GM18870 (cell line): ENCODE data around the gene CERKL.

Source experiments
- ATAC-seq: cut with Tn5 transposase; IDR thresholded peaks from one replicate; pipeline ENCODE4 v1.9.1; 2021; ENCODE audit warnings: moderate library complexity; ENCODE audit not compliant: unreplicated experiment

The CERKL gene

DNA sequence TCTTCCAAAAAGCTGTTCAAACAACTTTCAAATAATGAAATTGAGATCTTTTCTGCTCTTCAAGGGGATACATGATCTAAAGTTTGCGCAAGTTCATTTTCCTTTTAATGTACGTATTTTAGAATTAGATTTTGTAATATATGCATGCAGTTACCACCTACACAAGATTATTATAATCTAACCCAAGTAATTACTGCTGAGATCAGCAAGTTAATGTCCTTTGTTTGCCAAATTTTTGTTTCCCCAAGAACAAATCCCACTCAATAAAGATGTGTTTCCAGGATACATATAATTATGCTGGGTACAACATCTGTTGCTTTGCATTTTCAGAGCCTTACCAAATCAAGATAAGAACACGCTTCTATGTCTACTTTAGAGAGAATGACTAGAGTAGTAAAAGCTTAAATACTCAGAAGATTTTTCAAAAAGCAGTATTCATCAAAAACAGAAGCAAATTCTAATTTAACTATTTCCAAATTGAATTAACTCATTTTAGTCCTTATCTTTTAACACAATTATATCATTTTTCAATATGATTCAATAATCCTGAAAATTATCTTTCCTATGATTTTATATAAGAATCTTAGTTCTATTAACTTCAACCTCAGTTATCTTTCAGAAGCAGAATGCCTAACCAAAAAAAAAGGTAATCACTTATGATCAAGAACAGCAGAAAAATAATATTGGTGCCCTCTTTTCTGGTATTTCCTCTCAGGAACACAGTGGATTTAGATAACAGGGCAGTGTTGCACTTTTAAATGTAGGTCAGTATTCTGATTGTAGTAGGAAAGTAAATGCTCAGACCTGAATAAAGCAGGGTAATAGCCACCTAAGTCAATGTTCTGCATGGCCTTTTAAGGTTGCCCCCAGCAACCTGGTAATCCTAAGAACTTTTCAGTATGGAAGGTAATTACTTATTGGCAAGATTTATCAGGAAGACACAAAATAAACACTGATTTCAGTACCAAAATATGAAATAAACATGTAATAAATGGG, 28.0 kb downstream of the CERKL start:
- ATAC-seq: no peak

DNA sequence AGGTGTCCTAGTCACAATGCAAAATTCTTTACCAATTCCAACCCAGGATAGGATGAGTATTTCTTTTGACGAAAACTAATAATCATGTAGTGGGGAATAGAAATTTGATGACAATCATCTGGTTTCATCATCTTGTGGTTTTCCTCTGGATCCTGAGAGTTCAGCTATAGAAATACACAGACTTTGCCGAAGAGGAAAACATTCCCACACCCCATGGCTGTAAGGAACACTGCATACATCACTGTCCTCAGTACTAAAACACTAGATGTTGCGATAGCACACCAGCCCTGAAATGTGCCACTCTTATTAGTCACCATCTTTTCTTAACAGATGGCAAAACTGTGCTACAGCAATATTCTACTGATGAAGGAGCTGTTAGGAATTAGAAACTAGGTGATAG, 29.4 kb downstream of the CERKL start:
- no peak for ATAC-seq

DNA sequence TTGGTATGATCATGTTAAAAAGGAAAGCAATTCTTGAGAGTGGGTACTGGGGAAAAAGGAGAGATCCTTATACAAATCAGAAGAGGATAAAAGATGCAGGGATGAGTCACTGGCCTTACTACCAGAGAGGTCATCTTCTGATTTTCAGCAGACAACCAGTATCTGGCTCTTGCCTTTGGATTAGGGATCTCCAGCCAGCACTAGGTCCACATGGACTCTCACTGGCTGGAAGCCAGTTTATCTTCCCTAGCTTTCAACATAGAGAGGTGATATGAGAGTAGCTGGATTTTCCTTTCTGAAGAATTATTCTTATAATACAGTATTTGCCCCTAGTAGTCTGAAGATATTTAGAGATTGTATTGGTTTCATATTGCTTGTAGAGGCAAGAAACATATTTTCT, 30.2 kb downstream of the CERKL start:
- no peak for ATAC-seq

DNA sequence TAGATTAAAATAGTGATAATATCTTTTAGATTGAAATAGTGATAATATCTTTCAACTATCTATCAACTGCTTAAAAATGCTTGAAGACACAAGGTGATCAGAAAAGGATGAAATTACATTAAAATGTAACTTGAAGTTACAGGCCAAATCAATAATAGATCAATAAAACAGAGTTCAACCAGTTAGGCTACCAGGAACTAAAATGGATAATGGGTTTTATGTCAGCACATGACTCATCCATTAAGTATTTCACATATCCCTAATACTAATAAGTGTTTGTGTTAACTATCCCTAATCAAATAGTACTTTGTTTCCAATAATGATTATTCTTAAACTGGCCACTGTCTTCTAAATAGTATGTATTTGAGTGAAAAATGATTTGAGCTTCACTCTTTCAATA, 33.7 kb downstream of the CERKL start:
- ATAC-seq: no peak

DNA sequence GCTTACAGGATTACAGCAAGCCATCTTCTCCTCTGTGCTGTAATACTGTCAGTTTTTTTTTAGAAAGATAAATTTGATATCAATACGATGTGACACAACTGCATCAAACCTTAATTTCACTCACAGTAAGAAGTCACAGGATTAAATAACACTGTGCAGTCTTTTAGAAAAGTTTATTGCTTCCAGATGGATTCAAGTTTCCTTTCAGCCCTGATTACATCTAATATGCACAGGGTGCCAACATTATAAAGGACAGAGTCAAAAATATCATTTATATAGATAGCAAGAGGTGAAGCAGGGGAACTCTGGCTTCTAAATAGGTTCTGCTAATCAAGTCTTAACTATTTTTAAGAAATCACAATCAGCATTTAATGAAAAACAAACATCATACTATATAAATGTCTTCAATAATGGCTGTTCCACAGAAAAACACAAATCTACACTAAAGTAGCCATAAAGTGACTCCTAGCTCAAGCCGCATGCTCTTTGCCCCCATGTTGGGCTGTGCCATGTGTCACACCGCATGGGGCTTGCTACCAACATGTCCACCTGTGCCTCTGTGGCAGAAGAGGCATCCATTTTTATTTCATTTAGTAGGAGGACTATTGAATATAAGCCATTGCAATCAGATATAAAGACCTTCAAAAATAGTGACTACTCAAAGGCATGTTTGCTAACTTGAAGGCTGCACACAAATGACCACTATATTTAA, 35.0 kb downstream of the CERKL start:
- no peak for ATAC-seq

DNA sequence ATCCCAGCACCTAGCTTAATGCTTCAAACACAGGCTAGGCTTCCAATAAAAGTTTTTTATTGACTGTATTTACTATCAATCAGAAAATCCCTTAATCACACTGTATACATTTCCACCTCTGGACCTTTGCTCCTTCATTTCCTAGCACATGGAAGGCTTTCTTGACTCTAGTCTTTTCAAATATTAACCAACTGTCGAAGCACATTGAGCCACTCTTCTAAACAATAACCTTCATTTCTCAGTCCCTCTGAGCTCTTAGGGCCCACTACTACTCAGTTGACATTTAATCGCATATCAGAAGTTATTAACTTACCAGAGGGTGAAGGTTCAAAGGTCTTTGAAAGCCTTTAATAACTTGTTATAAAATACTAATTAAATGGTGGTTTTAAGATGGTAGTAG, 37.4 kb downstream of the CERKL start:
- ATAC-seq: no peak

DNA sequence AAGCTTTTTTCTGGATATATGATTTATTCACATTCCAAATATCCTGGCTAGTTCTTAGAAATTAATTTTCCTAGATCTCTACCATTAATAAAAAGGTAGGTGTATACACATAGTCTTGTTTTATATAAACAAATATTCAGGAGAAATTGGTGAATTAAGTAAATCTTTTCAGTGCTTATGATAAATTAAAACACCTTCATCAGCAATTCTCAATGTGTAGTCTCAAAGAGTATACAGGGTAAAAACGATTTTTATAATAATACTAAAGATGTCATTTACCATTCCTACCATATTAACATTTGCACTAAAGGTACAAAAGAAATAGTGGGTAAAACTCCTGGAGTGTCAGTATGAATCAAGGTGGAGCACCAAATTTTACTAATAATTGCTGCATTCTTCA, 40.2 kb downstream of the CERKL start:
- ATAC-seq: no peak

DNA sequence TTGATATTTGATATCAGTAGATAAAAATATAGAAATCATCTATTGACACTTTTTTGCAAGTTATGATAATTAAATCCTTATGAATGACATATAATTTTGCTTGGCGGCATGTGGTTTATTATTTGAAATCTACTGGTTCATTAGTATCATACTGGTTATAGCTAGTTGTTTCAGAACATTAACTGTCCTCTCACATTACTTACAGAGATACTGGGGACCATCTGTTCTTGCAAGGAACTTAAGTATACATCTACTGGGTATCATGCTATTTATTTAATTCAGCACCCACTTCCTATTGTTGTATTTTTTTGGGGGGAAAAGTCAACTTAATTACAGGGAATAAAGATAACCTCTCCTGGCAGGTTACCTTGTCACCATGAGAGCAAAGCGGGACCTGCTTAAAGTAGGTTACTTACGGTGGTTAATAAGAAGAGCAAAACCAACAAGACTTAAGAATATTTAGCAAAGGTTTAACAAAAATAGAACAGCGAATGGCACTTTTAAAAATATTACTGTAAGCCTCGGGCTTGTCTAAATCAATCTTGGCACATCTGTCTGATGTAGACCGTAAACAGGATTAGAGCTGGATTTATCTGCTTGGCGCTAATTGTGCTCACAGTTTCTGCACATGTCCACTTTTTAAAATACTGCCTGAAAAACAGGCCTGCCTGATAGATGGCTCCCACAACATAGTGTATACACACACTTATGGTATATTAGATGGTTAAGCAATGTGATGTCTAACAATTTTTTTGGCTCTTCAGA, 41.8 kb downstream of the CERKL start:
- no peak for ATAC-seq

DNA sequence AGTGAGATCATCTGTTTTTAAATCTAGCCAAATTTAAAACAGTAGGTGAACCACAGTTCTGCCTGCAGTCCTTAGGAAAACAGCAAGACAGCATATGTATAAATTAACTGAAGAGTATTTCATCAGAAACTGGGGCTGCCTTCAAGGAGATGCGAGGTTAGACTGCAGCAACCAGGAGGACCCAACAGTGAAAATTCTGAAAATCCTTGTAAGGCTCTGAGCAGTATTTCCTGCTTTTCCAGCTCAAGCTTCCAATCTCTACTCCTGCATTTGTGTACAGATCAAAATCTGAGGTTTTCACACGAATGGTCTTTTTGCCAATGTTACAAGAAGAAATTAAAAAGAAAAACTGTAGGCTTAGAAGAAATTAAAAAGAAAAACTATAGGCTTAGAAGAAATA, 43.7 kb downstream of the CERKL start:
- no peak for ATAC-seq

DNA sequence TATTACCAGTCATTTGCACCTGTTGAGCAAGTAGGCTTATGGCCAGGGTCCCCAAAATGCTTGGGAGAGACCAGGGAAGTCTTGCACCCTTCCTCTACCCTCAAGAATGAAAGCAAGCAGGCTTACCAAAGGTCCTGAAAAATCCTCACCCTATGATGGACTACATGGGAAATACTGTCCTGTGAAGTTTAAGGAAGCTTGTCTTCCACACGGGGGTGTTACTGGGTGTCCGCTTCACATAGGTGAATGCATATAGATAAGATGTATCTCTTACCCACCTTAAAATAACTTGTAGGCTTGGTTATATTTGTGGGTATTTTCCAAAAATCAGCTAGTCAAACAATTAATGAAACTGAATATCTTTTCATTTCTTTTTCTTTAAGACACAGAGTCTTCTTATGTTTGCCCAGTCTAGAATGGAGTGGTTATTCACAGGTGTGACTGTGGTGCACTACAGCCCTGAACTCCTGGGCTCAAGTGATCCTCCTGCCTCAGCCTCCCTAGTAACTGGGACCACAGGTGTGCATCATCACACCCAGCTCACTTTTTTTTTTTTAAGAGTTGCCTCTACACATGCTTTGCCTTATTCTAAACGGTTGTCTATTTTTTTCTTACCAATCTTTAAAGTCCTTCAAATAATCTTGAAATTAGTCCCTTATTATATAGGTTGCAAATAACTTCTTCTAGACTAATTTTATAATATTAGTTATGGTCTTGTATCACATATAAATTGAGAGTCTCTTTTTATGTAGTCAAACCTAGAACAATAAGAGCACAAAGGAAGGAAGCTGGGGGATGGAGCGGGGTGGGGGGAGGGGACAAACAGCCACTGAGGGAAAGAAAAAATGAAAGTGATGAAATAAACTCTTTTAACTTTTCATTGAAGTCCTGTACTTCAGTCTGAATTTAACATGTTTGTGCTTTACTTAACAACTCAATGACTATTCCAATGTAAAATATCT, 49.0 kb downstream of the CERKL start:
- no peak for ATAC-seq

DNA sequence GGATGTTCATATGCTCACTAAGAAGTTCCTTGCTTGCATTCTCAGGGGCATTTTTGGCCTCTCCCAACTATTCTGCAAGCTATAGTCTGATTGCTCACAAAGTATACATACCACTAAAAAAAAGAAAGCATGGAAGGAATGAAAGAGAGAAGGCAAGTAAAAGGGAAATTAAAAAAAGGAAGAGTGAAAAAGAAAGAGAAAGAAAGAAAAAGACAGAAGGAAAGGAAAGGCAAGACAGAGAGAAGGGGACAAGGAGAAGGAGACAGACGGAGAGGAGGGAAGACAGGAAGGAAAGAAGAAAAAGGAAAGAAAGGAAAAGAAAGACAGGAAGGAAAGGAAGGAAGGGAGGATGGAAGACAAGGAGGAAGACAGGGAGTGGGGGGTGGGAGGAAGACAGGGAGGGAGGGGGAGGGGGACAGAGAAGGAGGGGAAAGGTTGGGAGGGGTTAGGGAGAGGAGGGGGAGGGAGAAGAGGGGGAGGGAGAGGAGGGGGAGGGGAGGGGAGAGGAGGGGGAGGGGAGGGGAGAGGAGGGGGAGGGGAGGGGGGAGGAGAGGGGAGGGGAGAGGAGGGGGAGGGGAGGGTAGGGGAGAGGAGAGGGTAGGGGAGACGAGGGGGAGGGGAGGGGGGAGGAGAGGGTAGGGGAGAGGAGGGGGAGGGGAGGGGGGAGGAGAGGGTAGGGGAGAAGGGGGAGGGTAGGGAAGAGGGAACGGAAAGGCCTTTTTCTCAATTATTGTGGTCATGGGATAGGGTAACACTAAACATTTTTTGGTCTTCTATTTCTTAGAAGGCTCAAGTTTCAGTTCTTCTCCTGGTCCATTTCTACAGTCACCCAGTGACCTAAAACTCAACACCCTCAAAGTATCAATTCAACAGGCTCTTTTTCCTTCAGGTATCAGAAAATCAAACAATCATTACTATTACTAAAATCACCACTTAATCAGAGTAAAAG, 50.7 kb downstream of the CERKL start:
- ATAC-seq: no peak

DNA sequence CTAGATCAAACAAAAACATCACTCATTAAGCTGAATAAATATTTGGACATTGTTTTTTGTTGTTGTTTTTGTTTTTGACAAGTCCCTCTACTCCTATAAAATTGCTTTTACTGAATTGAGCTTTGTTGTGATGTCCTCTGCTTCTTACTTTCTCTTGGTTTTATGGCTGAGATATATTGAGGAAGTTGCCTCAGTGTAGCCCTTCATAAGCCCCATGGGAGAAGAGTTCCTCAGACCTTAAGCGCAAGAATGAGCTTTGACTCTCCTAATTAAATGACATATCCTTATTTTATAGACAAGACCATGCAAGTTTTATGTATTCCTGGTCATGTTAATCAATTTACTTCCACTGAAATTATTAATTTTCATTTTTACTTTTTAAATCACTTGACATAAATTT, 54.9 kb downstream of the CERKL start:
- ATAC-seq: no peak

DNA sequence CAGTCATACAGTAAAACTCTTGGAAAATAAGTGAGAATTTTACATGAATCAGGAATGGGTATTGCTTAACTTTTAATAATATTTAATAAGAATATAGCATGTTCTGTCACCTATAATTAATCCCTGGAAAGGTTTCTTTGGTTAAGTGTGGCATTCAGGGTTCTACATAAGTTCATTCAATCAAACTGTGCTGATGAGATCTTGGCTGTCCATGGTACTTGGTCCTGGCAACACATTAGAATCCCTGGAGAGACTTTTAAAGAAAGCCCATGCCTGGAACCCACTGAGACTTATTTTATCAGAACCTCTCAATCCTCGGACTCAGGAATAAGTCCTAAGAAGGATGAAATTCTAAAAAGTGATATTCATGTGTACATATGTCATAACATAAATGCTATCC, 60.3 kb downstream of the CERKL start:
- ATAC-seq: no peak

DNA sequence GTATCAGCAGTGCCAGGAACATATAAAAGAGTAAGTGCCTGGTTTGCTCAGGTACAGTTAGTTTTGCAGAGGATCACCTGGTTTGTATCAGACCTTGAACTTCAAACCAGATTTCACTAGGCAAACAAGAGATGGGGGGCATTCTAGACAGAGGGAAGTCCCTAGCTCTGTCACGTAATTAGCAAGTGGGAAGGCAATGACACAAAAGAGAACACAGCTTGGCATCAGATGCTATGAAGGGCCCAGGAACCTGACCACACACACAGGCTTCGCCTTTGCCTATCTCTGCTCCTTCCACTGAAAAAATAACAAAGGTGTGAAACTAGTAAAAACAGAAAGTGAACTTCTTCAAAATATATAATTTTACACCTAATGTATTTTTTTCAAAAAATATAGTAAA, 62.6 kb downstream of the CERKL start:
- peak; percentile 87 for ATAC-seq

DNA sequence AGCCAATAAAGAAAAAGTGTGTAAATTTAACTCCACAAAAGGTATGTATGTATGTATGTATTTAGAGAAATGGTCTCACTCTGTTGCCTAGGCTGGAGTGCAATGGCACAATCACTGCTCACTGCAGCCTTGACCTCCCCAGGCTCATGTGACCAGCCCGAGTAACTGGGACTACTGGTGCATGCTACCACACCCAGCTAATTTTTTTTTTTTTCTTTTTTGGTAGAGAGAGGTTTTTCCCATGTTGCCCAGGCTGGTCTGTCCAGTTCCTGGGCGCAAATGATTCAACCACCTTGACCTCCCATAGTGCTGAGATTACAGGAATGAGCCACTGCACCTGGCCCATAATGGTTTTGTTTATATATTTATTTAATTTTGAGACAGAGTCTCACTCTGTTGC, 67.1 kb downstream of the CERKL start:
- no peak for ATAC-seq

DNA sequence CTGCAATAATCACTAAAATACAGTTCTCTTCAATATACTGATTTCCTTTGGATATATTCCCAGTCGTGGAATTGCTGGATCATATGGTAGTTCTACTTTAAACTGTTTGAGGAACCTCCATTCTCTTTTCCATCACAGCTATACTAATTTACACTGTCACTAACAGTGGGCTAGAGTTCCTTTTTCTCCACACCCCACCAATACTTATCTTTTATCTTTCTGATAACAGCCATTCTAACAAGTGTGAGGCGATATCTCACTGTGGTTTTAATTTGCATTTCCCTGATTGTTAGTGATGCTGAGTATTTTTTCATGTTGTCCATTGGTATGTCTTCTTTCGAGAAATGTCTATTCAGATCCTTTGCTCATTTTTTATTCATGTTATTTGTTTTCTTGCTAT, 68.4 kb downstream of the CERKL start:
- no peak for ATAC-seq

DNA sequence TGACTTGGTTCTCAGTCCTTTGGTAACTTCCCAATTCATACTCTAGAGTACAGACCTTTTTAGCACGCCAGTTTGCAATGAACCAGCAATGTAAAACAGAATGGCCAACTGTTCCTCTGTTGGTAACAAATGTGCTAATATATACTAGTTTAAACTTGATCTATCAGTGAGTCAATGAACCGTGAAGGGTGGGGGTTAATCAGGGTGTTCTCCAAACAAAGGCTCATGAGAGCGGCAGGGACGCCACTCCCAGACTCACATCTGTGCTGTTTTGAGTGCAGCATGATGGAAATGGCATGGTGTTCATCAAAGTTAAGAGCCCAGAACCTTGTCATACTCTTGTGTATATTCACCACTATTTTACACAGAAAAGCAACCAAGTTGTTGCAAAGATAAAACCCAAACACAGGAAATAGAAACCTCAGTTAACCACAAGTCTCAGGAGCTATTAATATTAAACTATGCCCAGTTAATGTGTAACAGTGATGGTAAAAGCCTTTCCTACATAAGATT, 70.3 kb downstream of the CERKL start:
- peak; percentile 95 for ATAC-seq

DNA sequence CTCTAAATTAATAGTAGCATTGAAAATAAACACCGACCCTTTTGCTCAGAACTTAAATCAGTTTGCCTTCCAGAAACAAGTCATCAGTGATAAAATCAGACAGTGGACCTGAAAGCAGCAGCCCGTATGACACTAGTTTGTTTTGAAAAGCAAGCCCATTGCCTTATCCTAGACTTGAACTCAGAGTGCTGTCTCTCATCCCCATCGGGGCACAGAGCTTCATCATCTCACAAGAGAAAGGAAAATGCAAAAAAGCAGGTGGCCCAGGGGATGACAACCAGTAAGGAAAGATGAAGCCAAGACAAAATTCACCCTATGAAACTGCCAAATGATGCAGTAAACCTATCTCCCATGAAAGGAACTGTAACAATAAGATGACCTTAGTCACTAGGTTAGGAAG, 71.2 kb downstream of the CERKL start:
- ATAC-seq: no peak

DNA sequence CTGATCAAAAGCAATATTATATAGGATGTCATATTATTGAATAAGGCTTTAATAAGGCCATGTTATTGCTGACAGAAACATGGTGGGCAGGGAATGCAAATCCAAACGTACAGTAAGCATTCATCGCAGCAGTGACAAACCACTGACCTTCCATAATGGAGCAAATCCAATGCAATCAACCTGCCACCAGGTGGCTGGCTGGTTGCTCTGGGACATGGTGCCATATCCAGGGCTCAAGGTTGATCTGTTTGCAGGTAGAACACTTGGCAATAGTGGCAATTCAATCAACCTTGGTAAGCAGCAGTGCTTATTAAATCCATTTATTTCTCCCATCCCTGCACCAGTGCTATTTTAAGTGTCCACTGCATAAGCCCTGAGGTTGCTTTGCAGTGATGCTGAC, 75.4 kb downstream of the CERKL start:
- no peak for ATAC-seq
